GM23338 (cell line): ENCODE measurements around the gene AKR1C1. TPM values are rescaled to one million over a fixed set of nuclear protein-coding genes. Genes with fewer than 3 reads are reported as not detected.

Experiments
- ATAC-seq: fragments of 200-7000 bp; cut with Tn5 transposase; 3 replicates; pipeline ENCODE4 v1.9.1; 2020
- DNase-seq: peaks from one replicate; pipeline ENCODE4 v3.0.0-alpha.2; 2015; ENCODE audit warnings: low spot score
- H2AFZ ChIP-seq: fragments of 200-600 bp; sonication (generic); 2 replicates; pipeline ENCODE4 v1.8.0; 2016; ENCODE audit warnings: antibody characterized with exemption, mild to moderate bottlenecking, moderate library complexity
- H3F3A ChIP-seq: fragments of 200-600 bp; sonication (generic); replicated peaks from 2 replicates; pipeline ENCODE4 v1.8.0; 2017; ENCODE audit warnings: antibody characterized with exemption, mixed run types, low read depth
- H3K27ac ChIP-seq: fragments of 200-600 bp; sonication (generic); 2 replicates; pipeline ENCODE4 v1.6.1; 2016; ENCODE audit warnings: low read depth
- H3K27me3 ChIP-seq: fragments of 200-600 bp; sonication (generic); 2 replicates; pipeline ENCODE4 v1.8.0; 2016; ENCODE audit warnings: mild to moderate bottlenecking, mixed run types, moderate library complexity; ENCODE audit not compliant: insufficient read depth
- H3K36me3 ChIP-seq: fragments of 200-600 bp; sonication (generic); 2 replicates; pipeline ENCODE4 v1.8.0; 2016; ENCODE audit warnings: mild to moderate bottlenecking; ENCODE audit not compliant: insufficient read depth
- H3K4me1 ChIP-seq: fragments of 200-600 bp; sonication (generic); 2 replicates; pipeline ENCODE4 v1.8.0; 2016; ENCODE audit warnings: mild to moderate bottlenecking, moderate library complexity; ENCODE audit not compliant: insufficient read depth
- H3K4me2 ChIP-seq: fragments of 200-600 bp; sonication (generic); 2 replicates; pipeline ENCODE4 v1.7.1; 2017; ENCODE audit warnings: mixed run types
- H3K4me3 ChIP-seq: fragments of 200-600 bp; sonication (generic); 2 replicates; pipeline ENCODE4 v1.6.1; 2016; ENCODE audit warnings: mixed run types
- H3K79me2 ChIP-seq: fragments of 200-600 bp; sonication (generic); replicated peaks from 2 replicates; pipeline ENCODE4 v1.8.0; 2017; ENCODE audit warnings: mild to moderate bottlenecking; ENCODE audit not compliant: insufficient read depth
- H3K9me2 ChIP-seq: fragments of 200-600 bp; sonication (generic); 2 replicates; pipeline ENCODE4 v1.8.0; 2017; ENCODE audit not compliant: insufficient read depth
- H4K20me1 ChIP-seq: fragments of 200-600 bp; sonication (generic); replicated peaks from 2 replicates; pipeline ENCODE4 v1.8.0; 2017; ENCODE audit warnings: mild to moderate bottlenecking; ENCODE audit not compliant: insufficient read depth
- H3K27ac Mint-ChIP-seq: 2 replicates; pipeline ENCODE4 v1.8.0; 2020; ENCODE audit warnings: inconsistent platforms, mild to moderate bottlenecking, moderate library complexity, mixed read lengths
- H3K27me3 Mint-ChIP-seq: 3 replicates; pipeline ENCODE4 v1.8.0; 2022; ENCODE audit warnings: low read depth, mild to moderate bottlenecking, moderate library complexity, mixed read lengths, inconsistent platforms; ENCODE audit not compliant: insufficient read depth, poor library complexity
- H3K36me3 Mint-ChIP-seq: 3 replicates; pipeline ENCODE4 v1.8.0; 2021; ENCODE audit warnings: low read depth, mild to moderate bottlenecking, inconsistent platforms, moderate library complexity, mixed read lengths
- H3K4me1 Mint-ChIP-seq: 3 replicates; pipeline ENCODE4 v1.8.0; 2020; ENCODE audit warnings: mild to moderate bottlenecking, inconsistent platforms, mixed read lengths
- H3K4me3 Mint-ChIP-seq: 3 replicates; pipeline ENCODE4 v1.8.0; 2021; ENCODE audit warnings: moderate library complexity, mild to moderate bottlenecking, inconsistent platforms, mixed read lengths
- H3K9me3 Mint-ChIP-seq: 3 replicates; pipeline ENCODE4 v1.8.0; 2020; ENCODE audit warnings: moderate library complexity, mild to moderate bottlenecking, inconsistent platforms, mixed read lengths
- CREB1 ChIP-seq: fragments of 250-450 bp; sonication (Bioruptor Pico); IDR thresholded peaks from 2 replicates; pipeline ENCODE4 v1.5.0; 2020; ENCODE audit warnings: low read depth, mild to moderate bottlenecking, moderate library complexity
- CTCF ChIP-seq, 2 experiments: fragments of 200-600 bp in 1 of 2; sonication (generic) in 1 of 2; conservative IDR thresholded peaks; 2 replicates each; pipeline versions ENCODE4 v1.5.1 to v1.6.1; 2016 to 2017; ENCODE audit warnings: antibody characterized with exemption in 2 of 2, low read depth in 2 of 2, mild to moderate bottlenecking in 2 of 2, moderate library complexity in 1 of 2
- EZH2 ChIP-seq: fragments of 200-600 bp; sonication (generic); IDR thresholded peaks from one replicate; pipeline ENCODE4 v1.8.0; 2017; ENCODE audit warnings: antibody characterized with exemption, mild to moderate bottlenecking, low read depth; ENCODE audit not compliant: unreplicated experiment
- EZH2phosphoT487 ChIP-seq: fragments of 200-600 bp; sonication (generic); IDR thresholded peaks from one replicate; pipeline ENCODE4 v1.8.1; 2018; ENCODE audit warnings: antibody characterized with exemption; ENCODE audit not compliant: unreplicated experiment
- JUNB ChIP-seq: IDR thresholded peaks from one replicate; pipeline ENCODE4 v1.6.1; 2016; ENCODE audit warnings: antibody characterized with exemption; ENCODE audit not compliant: unreplicated experiment
- NANOG ChIP-seq: IDR thresholded peaks from 2 replicates; pipeline ENCODE4 v1.6.1; 2016; ENCODE audit warnings: antibody characterized with exemption, borderline replicate concordance
- POLR2AphosphoS5 ChIP-seq: IDR thresholded peaks from 2 replicates; pipeline ENCODE4 v1.6.1; 2016; ENCODE audit warnings: antibody characterized with exemption, low read depth
- STAT1 ChIP-seq: IDR thresholded peaks from one replicate; pipeline ENCODE4 v1.6.1; 2016; ENCODE audit warnings: antibody characterized with exemption; ENCODE audit not compliant: unreplicated experiment
- ZNF114 ChIP-seq: fragments of 250-450 bp; sonication (Bioruptor Pico); IDR thresholded peaks from 2 replicates; pipeline ENCODE4 v1.5.0; 2020; ENCODE audit warnings: mild to moderate bottlenecking, moderate library complexity
- ZNF331 ChIP-seq: fragments of 250-450 bp; sonication (Bioruptor Pico); IDR thresholded peaks from 2 replicates; pipeline ENCODE4 v1.5.0; 2020; ENCODE audit warnings: low read depth, mild to moderate bottlenecking, moderate library complexity
- polyA plus RNA-seq: library from polyadenylated mRNA; unstranded; fragments of >200 nt; fragmentation: Nextera tagmentation; extraction: Ambion mirVana; gene quantifications from 2 replicates; pipeline ENCODE4 v1.2.1, GENCODE V29; 2016
- total RNA-seq: library from RNA; depleted of rRNA; stranded (reverse); fragments of >200 nt; shearing (Covaris generic); gene quantifications from 2 replicates; pipeline ENCODE4 v1.2.3, GENCODE V29; 2014
- TF ChIP-seq, protein P1 (sequence below): IDR thresholded peaks from 2 replicates; pipeline ENCODE4 v1.6.1; 2016; ENCODE audit warnings: antibody characterized with exemption
- TF ChIP-seq, protein P2 (sequence below): IDR thresholded peaks from one replicate; pipeline ENCODE4 v1.6.1; 2018; ENCODE audit warnings: antibody characterized with exemption; ENCODE audit not compliant: unreplicated experiment
- TF ChIP-seq, protein P3 (sequence below): fragments of 250-450 bp; sonication (Bioruptor Pico); IDR thresholded peaks from 2 replicates; pipeline ENCODE4 v1.5.0; 2020; ENCODE audit warnings: mild to moderate bottlenecking, moderate library complexity

Gene AKR1C1
- total and polyA plus RNA-seq, 2 experiments from 2014 or later: 2.6 to 5.1 TPM

- H3K9me2 ChIP-seq: no peaks in the 10 kb centered on the region
- no peak for DNase-seq
- TF ChIP-seq STAT1 (no peak), JUNB (no peak), CREB1 (CRISPR knock-in tag) (no peak), EZH2phosphoT487 (no peak), ZNF331 (CRISPR knock-in tag) (no peak), NANOG (no peak), POLR2AphosphoS5 (no peak), EZH2 (no peak), CTCF (conservative IDR thresholded peaks at IDR 0.05; ENCODE audit: low read depth in 2 of 2) (no peak), ZNF114 (no peak)
- TF ChIP-seq, protein P1, sequence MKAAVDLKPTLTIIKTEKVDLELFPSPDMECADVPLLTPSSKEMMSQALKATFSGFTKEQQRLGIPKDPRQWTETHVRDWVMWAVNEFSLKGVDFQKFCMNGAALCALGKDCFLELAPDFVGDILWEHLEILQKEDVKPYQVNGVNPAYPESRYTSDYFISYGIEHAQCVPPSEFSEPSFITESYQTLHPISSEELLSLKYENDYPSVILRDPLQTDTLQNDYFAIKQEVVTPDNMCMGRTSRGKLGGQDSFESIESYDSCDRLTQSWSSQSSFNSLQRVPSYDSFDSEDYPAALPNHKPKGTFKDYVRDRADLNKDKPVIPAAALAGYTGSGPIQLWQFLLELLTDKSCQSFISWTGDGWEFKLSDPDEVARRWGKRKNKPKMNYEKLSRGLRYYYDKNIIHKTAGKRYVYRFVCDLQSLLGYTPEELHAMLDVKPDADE: no peak
- TF ChIP-seq, protein P2, sequence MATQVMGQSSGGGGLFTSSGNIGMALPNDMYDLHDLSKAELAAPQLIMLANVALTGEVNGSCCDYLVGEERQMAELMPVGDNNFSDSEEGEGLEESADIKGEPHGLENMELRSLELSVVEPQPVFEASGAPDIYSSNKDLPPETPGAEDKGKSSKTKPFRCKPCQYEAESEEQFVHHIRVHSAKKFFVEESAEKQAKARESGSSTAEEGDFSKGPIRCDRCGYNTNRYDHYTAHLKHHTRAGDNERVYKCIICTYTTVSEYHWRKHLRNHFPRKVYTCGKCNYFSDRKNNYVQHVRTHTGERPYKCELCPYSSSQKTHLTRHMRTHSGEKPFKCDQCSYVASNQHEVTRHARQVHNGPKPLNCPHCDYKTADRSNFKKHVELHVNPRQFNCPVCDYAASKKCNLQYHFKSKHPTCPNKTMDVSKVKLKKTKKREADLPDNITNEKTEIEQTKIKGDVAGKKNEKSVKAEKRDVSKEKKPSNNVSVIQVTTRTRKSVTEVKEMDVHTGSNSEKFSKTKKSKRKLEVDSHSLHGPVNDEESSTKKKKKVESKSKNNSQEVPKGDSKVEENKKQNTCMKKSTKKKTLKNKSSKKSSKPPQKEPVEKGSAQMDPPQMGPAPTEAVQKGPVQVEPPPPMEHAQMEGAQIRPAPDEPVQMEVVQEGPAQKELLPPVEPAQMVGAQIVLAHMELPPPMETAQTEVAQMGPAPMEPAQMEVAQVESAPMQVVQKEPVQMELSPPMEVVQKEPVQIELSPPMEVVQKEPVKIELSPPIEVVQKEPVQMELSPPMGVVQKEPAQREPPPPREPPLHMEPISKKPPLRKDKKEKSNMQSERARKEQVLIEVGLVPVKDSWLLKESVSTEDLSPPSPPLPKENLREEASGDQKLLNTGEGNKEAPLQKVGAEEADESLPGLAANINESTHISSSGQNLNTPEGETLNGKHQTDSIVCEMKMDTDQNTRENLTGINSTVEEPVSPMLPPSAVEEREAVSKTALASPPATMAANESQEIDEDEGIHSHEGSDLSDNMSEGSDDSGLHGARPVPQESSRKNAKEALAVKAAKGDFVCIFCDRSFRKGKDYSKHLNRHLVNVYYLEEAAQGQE: no peak
- TF ChIP-seq, protein P3, sequence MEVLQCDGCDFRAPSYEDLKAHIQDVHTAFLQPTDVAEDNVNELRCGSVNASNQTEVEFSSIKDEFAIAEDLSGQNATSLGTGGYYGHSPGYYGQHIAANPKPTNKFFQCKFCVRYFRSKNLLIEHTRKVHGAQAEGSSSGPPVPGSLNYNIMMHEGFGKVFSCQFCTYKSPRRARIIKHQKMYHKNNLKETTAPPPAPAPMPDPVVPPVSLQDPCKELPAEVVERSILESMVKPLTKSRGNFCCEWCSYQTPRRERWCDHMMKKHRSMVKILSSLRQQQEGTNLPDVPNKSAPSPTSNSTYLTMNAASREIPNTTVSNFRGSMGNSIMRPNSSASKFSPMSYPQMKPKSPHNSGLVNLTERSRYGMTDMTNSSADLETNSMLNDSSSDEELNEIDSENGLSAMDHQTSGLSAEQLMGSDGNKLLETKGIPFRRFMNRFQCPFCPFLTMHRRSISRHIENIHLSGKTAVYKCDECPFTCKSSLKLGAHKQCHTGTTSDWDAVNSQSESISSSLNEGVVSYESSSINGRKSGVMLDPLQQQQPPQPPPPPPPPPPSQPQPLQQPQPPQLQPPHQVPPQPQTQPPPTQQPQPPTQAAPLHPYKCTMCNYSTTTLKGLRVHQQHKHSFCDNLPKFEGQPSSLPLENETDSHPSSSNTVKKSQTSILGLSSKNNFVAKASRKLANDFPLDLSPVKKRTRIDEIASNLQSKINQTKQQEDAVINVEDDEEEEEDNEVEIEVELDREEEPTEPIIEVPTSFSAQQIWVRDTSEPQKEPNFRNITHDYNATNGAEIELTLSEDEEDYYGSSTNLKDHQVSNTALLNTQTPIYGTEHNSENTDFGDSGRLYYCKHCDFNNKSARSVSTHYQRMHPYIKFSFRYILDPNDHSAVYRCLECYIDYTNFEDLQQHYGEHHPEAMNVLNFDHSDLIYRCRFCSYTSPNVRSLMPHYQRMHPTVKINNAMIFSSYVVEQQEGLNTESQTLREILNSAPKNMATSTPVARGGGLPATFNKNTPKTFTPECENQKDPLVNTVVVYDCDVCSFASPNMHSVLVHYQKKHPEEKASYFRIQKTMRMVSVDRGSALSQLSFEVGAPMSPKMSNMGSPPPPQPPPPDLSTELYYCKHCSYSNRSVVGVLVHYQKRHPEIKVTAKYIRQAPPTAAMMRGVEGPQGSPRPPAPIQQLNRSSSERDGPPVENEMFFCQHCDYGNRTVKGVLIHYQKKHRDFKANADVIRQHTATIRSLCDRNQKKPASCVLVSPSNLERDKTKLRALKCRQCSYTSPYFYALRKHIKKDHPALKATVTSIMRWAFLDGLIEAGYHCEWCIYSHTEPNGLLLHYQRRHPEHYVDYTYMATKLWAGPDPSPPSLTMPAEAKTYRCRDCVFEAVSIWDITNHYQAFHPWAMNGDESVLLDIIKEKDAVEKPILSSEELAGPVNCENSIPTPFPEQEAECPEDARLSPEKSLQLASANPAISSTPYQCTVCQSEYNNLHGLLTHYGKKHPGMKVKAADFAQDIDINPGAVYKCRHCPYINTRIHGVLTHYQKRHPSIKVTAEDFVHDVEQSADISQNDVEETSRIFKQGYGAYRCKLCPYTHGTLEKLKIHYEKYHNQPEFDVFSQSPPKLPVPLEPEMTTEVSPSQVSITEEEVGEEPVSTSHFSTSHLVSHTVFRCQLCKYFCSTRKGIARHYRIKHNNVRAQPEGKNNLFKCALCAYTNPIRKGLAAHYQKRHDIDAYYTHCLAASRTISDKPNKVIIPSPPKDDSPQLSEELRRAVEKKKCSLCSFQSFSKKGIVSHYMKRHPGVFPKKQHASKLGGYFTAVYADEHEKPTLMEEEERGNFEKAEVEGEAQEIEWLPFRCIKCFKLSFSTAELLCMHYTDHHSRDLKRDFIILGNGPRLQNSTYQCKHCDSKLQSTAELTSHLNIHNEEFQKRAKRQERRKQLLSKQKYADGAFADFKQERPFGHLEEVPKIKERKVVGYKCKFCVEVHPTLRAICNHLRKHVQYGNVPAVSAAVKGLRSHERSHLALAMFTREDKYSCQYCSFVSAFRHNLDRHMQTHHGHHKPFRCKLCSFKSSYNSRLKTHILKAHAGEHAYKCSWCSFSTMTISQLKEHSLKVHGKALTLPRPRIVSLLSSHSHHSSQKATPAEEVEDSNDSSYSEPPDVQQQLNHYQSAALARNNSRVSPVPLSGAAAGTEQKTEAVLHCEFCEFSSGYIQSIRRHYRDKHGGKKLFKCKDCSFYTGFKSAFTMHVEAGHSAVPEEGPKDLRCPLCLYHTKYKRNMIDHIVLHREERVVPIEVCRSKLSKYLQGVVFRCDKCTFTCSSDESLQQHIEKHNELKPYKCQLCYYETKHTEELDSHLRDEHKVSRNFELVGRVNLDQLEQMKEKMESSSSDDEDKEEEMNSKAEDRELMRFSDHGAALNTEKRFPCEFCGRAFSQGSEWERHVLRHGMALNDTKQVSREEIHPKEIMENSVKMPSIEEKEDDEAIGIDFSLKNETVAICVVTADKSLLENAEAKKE: no peak
- H3K4me2 ChIP-seq: no peak overlapping the region
- H3K27me3 ChIP-seq: no peaks in the 10 kb centered on the region
- H3K27ac ChIP-seq: no peak overlapping the region
- no peaks in the 10 kb centered on the region for H3K36me3 ChIP-seq
- no peak overlapping the region for H3K4me3 ChIP-seq
- H3K4me1 ChIP-seq: peaks cover 8% of the 10 kb centered on the region; the same call in 1 of the 2 replicates
- no peaks in the 10 kb centered on the region for H3K79me2 ChIP-seq
- Mint-ChIP-seq H3K27ac (no peak overlapping the region), H3K27me3 (peaks cover 14% of the 10 kb centered on the region), H3K9me3 (0 out of 3 replicates have a peak, but pooled peaks cover 3% of the 10 kb centered on the region), H3K36me3 (no peaks in the 10 kb centered on the region), H3K4me1 (peaks cover 15% of the 10 kb centered on the region), H3K4me3 (no peak overlapping the region)
- ATAC-seq: no peak
- no peaks in the 10 kb centered on the region for H3F3A ChIP-seq
- no peaks in the 10 kb centered on the region for H4K20me1 ChIP-seq
- H2AFZ ChIP-seq: no peak overlapping the region
Observed at GRCh38 chr10:4982764-4983226, 19.6 kb downstream of the AKR1C1 start.
